H1 (cell line): Measurements from ENCODE around the gene CCNL2. TPM values are rescaled to one million over a fixed set of nuclear protein-coding genes. Genes with fewer than 3 reads are reported as not detected.

Source experiments
- CTCF ChIA-PET: fragments of 300-600 bp; sonication (Branson Sonifier 250); formaldehyde crosslinking; loops from one replicate; lab custom pipeline; 2021; ENCODE audit not compliant: partially characterized antibody; lab: Charles Lee
- POLR2A ChIA-PET: fragments of 300-600 bp; sonication (Branson Sonifier 250); formaldehyde crosslinking; loops from one replicate; lab custom pipeline; 2021; ENCODE audit warnings: inconsistent platforms; ENCODE audit not compliant: partially characterized antibody; lab: Charles Lee
- DNase-seq, 2 experiments: peaks; one replicate each; pipeline versions ENCODE4 v3.0.0 to v3.0.0-alpha.2; 2010 to 2022; ENCODE audit warnings: low spot score in 2 of 2, low read depth in 1 of 2, mixed read lengths in 1 of 2
- FAIRE-seq: peaks from 2 replicates; lab custom pipeline; 2011; peaks lifted over from hg19 to GRCh38; lab: Jason Lieb, UNC
- H2AFZ ChIP-seq: 2 replicates; pipeline ENCODE4 v1.8.1; 2012; ENCODE audit warnings: low read length, inconsistent platforms
- H2AK5ac ChIP-seq: 2 replicates; pipeline ENCODE4 v1.6.1; 2013; ENCODE audit warnings: low read depth, low read length
- H2BK120ac ChIP-seq: replicated peaks from 2 replicates; pipeline ENCODE3; 2013; ENCODE audit warnings: low read depth, low read length, inconsistent platforms
- H2BK12ac ChIP-seq: 2 replicates; pipeline ENCODE4 v1.6.1; 2013; ENCODE audit warnings: low read depth, low read length
- H2BK15ac ChIP-seq: 2 replicates; pipeline ENCODE4 v1.6.1; 2013; ENCODE audit warnings: low read length
- H2BK20ac ChIP-seq: 2 replicates; pipeline ENCODE4 v1.6.1; 2013; ENCODE audit warnings: low read length
- H2BK5ac ChIP-seq: 2 replicates; pipeline ENCODE4 v1.6.1; 2013; ENCODE audit warnings: low read depth, low read length
- H3K14ac ChIP-seq: 2 replicates; pipeline ENCODE4 v1.6.1; 2013; ENCODE audit warnings: inconsistent platforms; ENCODE audit not compliant: insufficient read length
- H3K18ac ChIP-seq: 2 replicates; pipeline ENCODE4 v1.6.1; 2013; ENCODE audit warnings: low read length; ENCODE audit errors: extremely low read depth
- H3K23ac ChIP-seq: 2 replicates; pipeline ENCODE4 v1.6.1; 2013; ENCODE audit warnings: inconsistent platforms; ENCODE audit not compliant: insufficient read length
- H3K23me2 ChIP-seq: 2 replicates; pipeline ENCODE4 v1.6.1; 2013; ENCODE audit warnings: low read depth, low read length
- H3K27ac ChIP-seq: 2 replicates; pipeline ENCODE4 v1.6.1; 2011; ENCODE audit warnings: low read depth, low read length, inconsistent platforms
- H3K27me3 ChIP-seq, 4 experiments: replicated peaks in 1 of 4; 1 replicate in 1 of 4; 2 replicates in 3 of 4; pipeline versions ENCODE4 v1.6.1 to v1.8.1; 2011 to 2013; ENCODE audit warnings: low read length in 3 of 4, mild to moderate bottlenecking in 3 of 4, inconsistent platforms in 2 of 4, mixed read lengths in 2 of 4, moderate library complexity in 1 of 4; ENCODE audit not compliant: control insufficient read depth in 3 of 4, insufficient read depth in 3 of 4; ENCODE audit errors: extremely low read depth in 1 of 4
- H3K36me3 ChIP-seq, 4 experiments: 2 replicates each; pipeline versions ENCODE4 v1.6.1 to v1.8.1; 2011 to 2013; ENCODE audit warnings: mild to moderate bottlenecking in 4 of 4, low read length in 3 of 4, moderate library complexity in 2 of 4, control low read depth in 1 of 4, inconsistent platforms in 1 of 4; ENCODE audit not compliant: insufficient read depth in 4 of 4, control insufficient read depth in 2 of 4
- H3K4ac ChIP-seq: replicated peaks from 2 replicates; pipeline ENCODE3; 2013; ENCODE audit warnings: low read length, low read depth, mixed read lengths, inconsistent platforms; ENCODE audit not compliant: insufficient read length
- H3K4me1 ChIP-seq, 4 experiments: replicated peaks in 1 of 4; 1 replicate in 1 of 4; 2 replicates in 3 of 4; pipeline versions ENCODE4 v1.6.1 to v1.8.1; 2011 to 2013; ENCODE audit warnings: low read length in 3 of 4, inconsistent platforms in 2 of 4, mixed read lengths in 1 of 4; ENCODE audit not compliant: insufficient read depth in 4 of 4, control insufficient read depth in 3 of 4
- H3K4me2 ChIP-seq, 2 experiments: 2 replicates each; pipeline versions ENCODE4 v1.6.1 to v1.8.1; 2011 to 2013; ENCODE audit warnings: low read depth in 2 of 2, low read length in 2 of 2, control low read depth in 1 of 2, inconsistent platforms in 1 of 2, mild to moderate bottlenecking in 1 of 2; ENCODE audit not compliant: insufficient read depth in 1 of 2
- H3K4me3 ChIP-seq, 4 experiments: fragments of 200-600, 300-600 bp in 1 of 4; sonication (generic), shearing (Covaris generic), sonication (Bioruptor Twin) in 1 of 4; 2 replicates each; pipeline versions ENCODE4 v1.5.1 to v1.8.1; 2011 to 2016; ENCODE audit warnings: low read length in 4 of 4, low read depth in 3 of 4, control low read depth in 2 of 4, inconsistent platforms in 2 of 4, mild to moderate bottlenecking in 2 of 4, mixed read lengths in 1 of 4, moderate library complexity in 1 of 4; ENCODE audit not compliant: insufficient read depth in 2 of 4; ENCODE audit errors: extremely low read depth in 1 of 4
- H3K56ac ChIP-seq: replicated peaks from 2 replicates; pipeline ENCODE3; 2013; ENCODE audit warnings: low read depth, mild to moderate bottlenecking, mixed read lengths, low read length, inconsistent platforms; ENCODE audit not compliant: insufficient read length
- H3K79me1 ChIP-seq: 2 replicates; pipeline ENCODE4 v1.6.1; 2013; ENCODE audit warnings: low read depth, low read length, control low read depth
- H3K79me2 ChIP-seq, 2 experiments: 2 replicates each; pipeline versions ENCODE4 v1.6.1 to v1.8.1; 2012 to 2013; ENCODE audit warnings: low read length in 2 of 2, mild to moderate bottlenecking in 2 of 2, inconsistent platforms in 1 of 2; ENCODE audit not compliant: insufficient read depth in 2 of 2, control insufficient read depth in 1 of 2
- H3K9ac ChIP-seq, 4 experiments: replicated peaks in 1 of 4; 1 replicate in 1 of 4; 2 replicates in 3 of 4; pipeline versions ENCODE4 v1.6.1 to v1.8.1; 2011 to 2013; ENCODE audit warnings: low read depth in 3 of 4, low read length in 3 of 4, control low read depth in 2 of 4, mild to moderate bottlenecking in 2 of 4, moderate library complexity in 2 of 4, inconsistent platforms in 1 of 4; ENCODE audit errors: extremely low read depth in 1 of 4
- H3K9me3 ChIP-seq, 2 experiments: 2 replicates each; pipeline versions ENCODE4 v1.6.1 to v1.8.1; 2012 to 2013; ENCODE audit warnings: mild to moderate bottlenecking in 2 of 2, moderate library complexity in 2 of 2, control low read depth in 1 of 2, inconsistent platforms in 1 of 2, low read depth in 1 of 2, low read length in 1 of 2, mixed read lengths in 1 of 2; ENCODE audit not compliant: insufficient read depth in 2 of 2
- H4K20me1 ChIP-seq, 2 experiments: replicated peaks in 1 of 2; 2 replicates each; pipeline versions ENCODE3 to v1.8.1; 2011 to 2013; ENCODE audit warnings: inconsistent platforms in 2 of 2, low read length in 2 of 2, mild to moderate bottlenecking in 1 of 2; ENCODE audit not compliant: insufficient read depth in 2 of 2, control insufficient read depth in 1 of 2
- H4K5ac ChIP-seq: 2 replicates; pipeline ENCODE4 v1.6.1; 2013; ENCODE audit warnings: low read length, low read depth, mixed read lengths, inconsistent platforms; ENCODE audit not compliant: insufficient read length
- H4K8ac ChIP-seq: 2 replicates; pipeline ENCODE4 v1.8.0; 2013; ENCODE audit warnings: mild to moderate bottlenecking, moderate library complexity, low read length, inconsistent platforms; ENCODE audit not compliant: insufficient read depth; ENCODE audit errors: extremely low read depth
- H4K91ac ChIP-seq: replicated peaks from 2 replicates; pipeline ENCODE3; 2013; ENCODE audit warnings: low read length, mixed read lengths, inconsistent platforms; ENCODE audit not compliant: insufficient read length
- BACH1 ChIP-seq: IDR thresholded peaks from 2 replicates; pipeline ENCODE4 v1.6.1; 2012; ENCODE audit warnings: low read length, improper control_type of control experiment
- POLR2A ChIP-seq, 2 experiments: IDR thresholded peaks; 1 replicate in 1 of 2; 2 replicates in 1 of 2; pipeline ENCODE4 v1.6.1; 2011; ENCODE audit warnings: low read depth in 2 of 2, low read length in 2 of 2, mild to moderate bottlenecking in 2 of 2; ENCODE audit errors: control extremely low read depth in 1 of 2
- RFX5 ChIP-seq: IDR thresholded peaks from 2 replicates; pipeline ENCODE4 v1.6.1; 2011; ENCODE audit warnings: low read depth, low read length, improper control_type of control experiment, borderline replicate concordance
- WGBS, 2 experiments: shearing (Covaris generic) in 1 of 2; methylation state at CpG; one replicate each; pipeline versions ENCODE4 v1.1.6 to v1.1.7; 2013 to 2015; ENCODE audit warnings: low lambda C conversion rate in 2 of 2, mixed read lengths in 2 of 2, inconsistent platforms in 1 of 2, low coverage in 1 of 2, missing lambda C conversion rate in 1 of 2; ENCODE audit not compliant: insufficient replicate concordance in 2 of 2, insufficient coverage in 1 of 2, insufficient read length in 1 of 2; ENCODE audit errors: extremely low coverage in 1 of 2, missing lambda C conversion rate in 1 of 2; 5-methylcytosine and 5-hydroxymethylcytosine counted together
- polyA plus RNA-seq, 7 experiments: library from polyadenylated mRNA; depleted of rRNA in 3 of 7; stranded (reverse) in 5 of 7; unstranded in 2 of 7; fragments of >200 nt in 5 of 7; fragments of 200-250 nt in 2 of 7; gene quantifications; 1 replicate in 5 of 7; 2 replicates in 1 of 7; 4 replicates in 1 of 7; pipeline versions ENCODE4 v1.2.1 to v1.2.3, GENCODE V29; 2011 to 2013; ENCODE audit warnings: missing spikeins in 2 of 7, mixed read lengths in 2 of 7
- total RNA-seq: library from RNA; stranded (reverse); fragmentation: NEBNext Ultra II Directional; extraction: Animal tissue kit (Norgen Biotek cat#: 25700); gene quantifications from 2 replicates; pipeline ENCODE4 v1.2.1, GENCODE V29; 2021
- TF ChIP-seq, protein P1 (sequence below): IDR thresholded peaks from 2 replicates; pipeline ENCODE4 v1.6.1; 2012; ENCODE audit warnings: low read length, inconsistent platforms

The CCNL2 gene
- total and polyA plus RNA-seq, 2 of the 8 experiments (the other 6 are each of a cell fraction or from before 2014, with no cell fraction given), result 79.8 to 120 TPM

DNA sequence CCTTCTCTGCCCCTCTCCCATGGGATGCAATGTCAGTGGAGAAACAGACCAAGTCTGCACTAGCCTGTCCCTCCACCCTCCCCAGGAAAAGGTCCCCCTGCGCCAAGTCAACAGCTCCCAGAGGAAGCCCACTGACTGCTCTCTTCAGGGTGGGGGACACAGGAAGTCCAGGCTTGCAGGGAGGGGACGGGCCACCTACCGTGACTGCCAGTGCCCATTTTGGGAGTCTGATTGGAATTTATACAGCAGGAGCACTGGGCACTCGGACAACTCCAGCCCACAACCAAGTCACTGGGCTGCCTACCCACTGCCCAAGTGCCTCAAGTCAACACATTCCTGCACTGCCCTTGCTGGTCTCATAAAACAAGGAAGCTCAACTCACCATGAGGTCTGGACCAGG lies 6.1 kb downstream of the CCNL2 start:
- no peak overlapping the region for H4K91ac ChIP-seq
- no peak overlapping the region for H3K56ac ChIP-seq
- no peak overlapping the region for H2BK12ac ChIP-seq
- H3K79me2 ChIP-seq, result peaks cover 0 to 26% of the 10 kb centered on the region in 2 experiments; a peak in 2 of 4 replicates
- H3K36me3 ChIP-seq, result peaks cover 54 to 86% (median 75%) of the 10 kb centered on the region in 4 experiments
- H3K4me2 ChIP-seq, result no peak overlapping the region
- no peak overlapping the region for H3K4me3 ChIP-seq
- no peak overlapping the region for H2AFZ ChIP-seq
- 92% methylated on average over 4 of the region's 4 CpGs; no CpG with 5 or more reads in 1 of the 2 experiments for WGBS, 2 experiments
- H3K4me1 ChIP-seq, result peaks cover 0 to 3% (median 1%) of the 10 kb centered on the region in 4 experiments; a peak in 2 of 7 replicates
- DNase-seq, result no peak
- H3K9me3 ChIP-seq, result no peaks in the 10 kb centered on the region
- TF ChIP-seq, protein P1, sequence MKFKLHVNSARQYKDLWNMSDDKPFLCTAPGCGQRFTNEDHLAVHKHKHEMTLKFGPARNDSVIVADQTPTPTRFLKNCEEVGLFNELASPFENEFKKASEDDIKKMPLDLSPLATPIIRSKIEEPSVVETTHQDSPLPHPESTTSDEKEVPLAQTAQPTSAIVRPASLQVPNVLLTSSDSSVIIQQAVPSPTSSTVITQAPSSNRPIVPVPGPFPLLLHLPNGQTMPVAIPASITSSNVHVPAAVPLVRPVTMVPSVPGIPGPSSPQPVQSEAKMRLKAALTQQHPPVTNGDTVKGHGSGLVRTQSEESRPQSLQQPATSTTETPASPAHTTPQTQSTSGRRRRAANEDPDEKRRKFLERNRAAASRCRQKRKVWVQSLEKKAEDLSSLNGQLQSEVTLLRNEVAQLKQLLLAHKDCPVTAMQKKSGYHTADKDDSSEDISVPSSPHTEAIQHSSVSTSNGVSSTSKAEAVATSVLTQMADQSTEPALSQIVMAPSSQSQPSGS, result no peak
- TF ChIP-seq BACH1, result no peak
- no peak for TF ChIP-seq POLR2A (IDR thresholded peaks at IDR 0.05; ENCODE audit: control extremely low read depth in 1 of 2, low read depth in 2 of 2, low read length in 2 of 2)
- TF ChIP-seq RFX5, result no peak
- H3K18ac ChIP-seq, result no peak overlapping the region
- H3K23me2 ChIP-seq, result peaks cover 1% of the 10 kb centered on the region; the same call in 1 of the 2 replicates
- peaks cover 6 to 14% of the 10 kb centered on the region in 2 experiments for H4K20me1 ChIP-seq
- H3K79me1 ChIP-seq, result peaks cover 7% of the 10 kb centered on the region
- no peak overlapping the region for H4K5ac ChIP-seq
- H3K9ac ChIP-seq, result no peak overlapping the region
- H2BK120ac ChIP-seq, result no peak overlapping the region
- no peak overlapping the region for H3K14ac ChIP-seq
- ChIA-PET CTCF (interaction anchor here (0.6 to 3.4 kb wide), 4 partner anchors 9 to 47 kb away, joined by 3 to 20 read pairs (median 5); no protein-coding TSS in a partner anchor), POLR2A (interaction anchor here (20.0 to 33.4 kb wide), 3 partner anchors 3 to 38 kb away, joined by 515 to 719 read pairs (median 719); partner anchors contain the start of genes ANKRD65, AURKAIP1, CCNL2 and MRPL20)
- no peak overlapping the region; the same call in 1 of the 2 replicates for H4K8ac ChIP-seq
- no peak overlapping the region for H2BK5ac ChIP-seq
- H2AK5ac ChIP-seq, result no peak overlapping the region
- H2BK20ac ChIP-seq, result no peak overlapping the region
- no peak overlapping the region for H3K27ac ChIP-seq
- no peaks in the 10 kb centered on the region for H3K27me3 ChIP-seq
- H2BK15ac ChIP-seq, result no peak overlapping the region
- FAIRE-seq, result no peak
- H3K4ac ChIP-seq, result no peak overlapping the region
- no peak overlapping the region for H3K23ac ChIP-seq
